Fibroblast of lung (primary cell): ENCODE data around the gene ALDH1L1. TPM values are rescaled to one million over a fixed set of nuclear protein-coding genes. Genes with fewer than 3 reads are reported as not detected.

Source experiments
- DNase-seq, 2 donors: peaks; one replicate each; pipeline versions ENCODE4 v3.0.0 to v3.0.0-alpha.2; 2010; ENCODE audit warnings: low read depth in 2 of 2
- H2AFZ ChIP-seq: 2 replicates; pipeline ENCODE4 v1.5.1; 2012; ENCODE audit warnings: low read length, control low read depth, inconsistent platforms
- H3K27ac ChIP-seq: 2 replicates; pipeline ENCODE4 v1.5.1; 2011; ENCODE audit warnings: low read length, control low read depth; ENCODE audit not compliant: insufficient read depth
- H3K27me3 ChIP-seq: 2 replicates; pipeline ENCODE4 v1.5.1; 2011; ENCODE audit warnings: mild to moderate bottlenecking, low read length; ENCODE audit not compliant: control insufficient read depth, insufficient read depth
- H3K36me3 ChIP-seq: 2 replicates; pipeline ENCODE4 v1.5.1; 2011; ENCODE audit warnings: low read length; ENCODE audit not compliant: control insufficient read depth, insufficient read depth
- H3K4me1 ChIP-seq: 2 replicates; pipeline ENCODE4 v1.5.1; 2011; ENCODE audit warnings: low read length; ENCODE audit not compliant: control insufficient read depth, insufficient read depth; ENCODE audit errors: extremely low read depth
- H3K4me2 ChIP-seq: 2 replicates; pipeline ENCODE4 v1.5.1; 2011; ENCODE audit warnings: low read length, control low read depth; ENCODE audit not compliant: insufficient read depth; ENCODE audit errors: extremely low read depth
- H3K4me3 ChIP-seq, 4 experiments: fragments of 200-600 bp in 1 of 4; sonication (generic) in 1 of 4; replicated peaks in 1 of 4; 2 replicates each; pipeline ENCODE4 v1.5.1; 2011 to 2016; ENCODE audit warnings: low read length in 4 of 4, low read depth in 3 of 4, mild to moderate bottlenecking in 3 of 4, control low read depth in 2 of 4, inconsistent platforms in 1 of 4, mixed read lengths in 1 of 4; ENCODE audit not compliant: insufficient read depth in 1 of 4; ENCODE audit errors: control extremely low read depth in 1 of 4
- H3K79me2 ChIP-seq: 2 replicates; pipeline ENCODE4 v1.5.1; 2012; ENCODE audit warnings: mild to moderate bottlenecking, low read length, inconsistent platforms; ENCODE audit not compliant: control insufficient read depth, insufficient read depth
- H3K9ac ChIP-seq: 2 replicates; pipeline ENCODE4 v1.5.1; 2011; ENCODE audit warnings: mild to moderate bottlenecking, low read length, control low read depth; ENCODE audit not compliant: insufficient read depth
- H3K9me3 ChIP-seq: 2 replicates; pipeline ENCODE4 v1.5.1; 2012; ENCODE audit warnings: low read depth, low read length; ENCODE audit not compliant: control insufficient read depth, insufficient read depth
- H4K20me1 ChIP-seq: 2 replicates; pipeline ENCODE4 v1.5.1; 2011; ENCODE audit warnings: low read length; ENCODE audit not compliant: control insufficient read depth, insufficient read depth; ENCODE audit errors: extremely low read depth
- EZH2 ChIP-seq: IDR thresholded peaks from 2 replicates; pipeline ENCODE4 v1.5.1; 2012; ENCODE audit warnings: low read length, control low read depth, mild to moderate bottlenecking; ENCODE audit errors: missing control alignments
- polyA plus RNA-seq, 2 donors: library from polyadenylated mRNA; depleted of rRNA in 1 of 2; stranded (reverse) in 1 of 2; unstranded in 1 of 2; fragments of >200 nt; gene quantifications; 2 replicates each; pipeline ENCODE4 v1.2.1, GENCODE V29; 2011 to 2012; ENCODE audit warnings: missing spikeins in 1 of 2
- total RNA-seq: library from RNA; depleted of rRNA; stranded (reverse); fragments of >200 nt; gene quantifications from 2 replicates; pipeline ENCODE4 v1.2.1, GENCODE V29; 2014
- TF ChIP-seq, protein P1 (sequence below), 2 donors: IDR thresholded peaks in 1 of 2; conservative IDR thresholded peaks in 1 of 2; 1 replicate in 1 of 2; 2 replicates in 1 of 2; pipeline ENCODE4 v1.5.1; 2011 to 2012; ENCODE audit warnings: low read length in 2 of 2, control low read depth in 1 of 2, inconsistent platforms in 1 of 2, low read depth in 1 of 2, mild to moderate bottlenecking in 1 of 2

The ALDH1L1 gene
- total and polyA plus RNA-seq, 2 donors (not counting 1 experiment from before 2014, with no cell fraction given): not detected

DNA sequence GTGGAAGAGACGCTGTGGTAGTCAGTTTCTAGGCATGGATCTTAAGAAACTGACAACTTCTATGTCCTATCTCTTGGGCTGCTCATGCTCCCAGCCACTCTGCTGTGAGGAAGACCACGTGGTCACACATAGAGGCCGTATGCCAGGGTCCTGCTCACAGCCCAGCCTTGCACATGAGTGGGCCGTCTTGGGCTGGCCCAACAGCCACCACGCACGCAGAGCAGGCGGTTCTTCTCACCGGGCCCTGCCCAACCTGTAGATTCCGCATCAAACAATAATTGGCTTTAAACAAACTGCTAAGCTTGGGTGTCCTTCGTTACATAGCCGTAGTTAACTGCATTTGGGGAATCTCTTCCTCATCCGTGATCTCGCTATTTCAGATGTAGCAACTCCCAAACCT is 122.5 kb downstream of the ALDH1L1 start:
- no peaks in the 10 kb centered on the region for H3K9me3 ChIP-seq
- H3K9ac ChIP-seq: no peak overlapping the region
- H3K79me2 ChIP-seq: no peaks in the 10 kb centered on the region
- no peak overlapping the region for H3K27ac ChIP-seq
- H3K4me1 ChIP-seq: no peaks in the 10 kb centered on the region
- no peak overlapping the region for H3K4me2 ChIP-seq
- no peak overlapping the region for H3K4me3 ChIP-seq
- H3K27me3 ChIP-seq: no peaks in the 10 kb centered on the region
- no peak overlapping the region for H2AFZ ChIP-seq
- H4K20me1 ChIP-seq: no peaks in the 10 kb centered on the region
- no peaks in the 10 kb centered on the region for H3K36me3 ChIP-seq
- no peak for DNase-seq
- TF ChIP-seq EZH2: no peak
- TF ChIP-seq, protein P1, sequence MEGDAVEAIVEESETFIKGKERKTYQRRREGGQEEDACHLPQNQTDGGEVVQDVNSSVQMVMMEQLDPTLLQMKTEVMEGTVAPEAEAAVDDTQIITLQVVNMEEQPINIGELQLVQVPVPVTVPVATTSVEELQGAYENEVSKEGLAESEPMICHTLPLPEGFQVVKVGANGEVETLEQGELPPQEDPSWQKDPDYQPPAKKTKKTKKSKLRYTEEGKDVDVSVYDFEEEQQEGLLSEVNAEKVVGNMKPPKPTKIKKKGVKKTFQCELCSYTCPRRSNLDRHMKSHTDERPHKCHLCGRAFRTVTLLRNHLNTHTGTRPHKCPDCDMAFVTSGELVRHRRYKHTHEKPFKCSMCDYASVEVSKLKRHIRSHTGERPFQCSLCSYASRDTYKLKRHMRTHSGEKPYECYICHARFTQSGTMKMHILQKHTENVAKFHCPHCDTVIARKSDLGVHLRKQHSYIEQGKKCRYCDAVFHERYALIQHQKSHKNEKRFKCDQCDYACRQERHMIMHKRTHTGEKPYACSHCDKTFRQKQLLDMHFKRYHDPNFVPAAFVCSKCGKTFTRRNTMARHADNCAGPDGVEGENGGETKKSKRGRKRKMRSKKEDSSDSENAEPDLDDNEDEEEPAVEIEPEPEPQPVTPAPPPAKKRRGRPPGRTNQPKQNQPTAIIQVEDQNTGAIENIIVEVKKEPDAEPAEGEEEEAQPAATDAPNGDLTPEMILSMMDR (conservative IDR thresholded peaks at IDR 0.05 in 1 of 2, IDR thresholded peaks at IDR 0.05 in 1 of 2; ENCODE audit: low read depth in 1 of 2, low read length in 2 of 2): no peak

DNA sequence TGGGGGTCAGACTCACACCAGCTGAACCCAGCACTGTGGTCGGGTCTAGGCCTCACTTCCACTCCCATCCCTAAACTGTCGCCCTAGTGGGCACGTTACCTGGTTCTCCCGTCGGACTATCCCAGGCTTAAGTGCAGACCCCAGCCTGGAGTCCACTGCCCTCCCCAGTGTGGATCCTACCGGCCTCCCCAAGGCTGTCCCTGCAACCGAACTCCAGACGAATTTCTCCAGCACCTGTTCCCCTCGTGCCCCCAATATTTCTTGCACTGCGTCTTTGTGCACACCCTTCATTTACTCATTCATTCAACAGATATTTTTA is 122.9 kb downstream of the ALDH1L1 start:
- Histone ChIP-seq H3K4me1 (no peaks in the 10 kb centered on the region), H4K20me1 (no peaks in the 10 kb centered on the region), H3K9ac (no peak overlapping the region), H3K4me3 (no peak overlapping the region), H3K27me3 (no peaks in the 10 kb centered on the region), H3K79me2 (no peaks in the 10 kb centered on the region), H3K4me2 (no peak overlapping the region), H3K27ac (no peak overlapping the region), H3K36me3 (no peaks in the 10 kb centered on the region), H3K9me3 (no peaks in the 10 kb centered on the region), H2AFZ (no peak overlapping the region)
- TF ChIP-seq, protein P1 (conservative IDR thresholded peaks at IDR 0.05 in 1 of 2, IDR thresholded peaks at IDR 0.05 in 1 of 2; ENCODE audit: low read depth in 1 of 2, low read length in 2 of 2): no peak
- TF ChIP-seq EZH2: no peak
- no peak for DNase-seq

DNA sequence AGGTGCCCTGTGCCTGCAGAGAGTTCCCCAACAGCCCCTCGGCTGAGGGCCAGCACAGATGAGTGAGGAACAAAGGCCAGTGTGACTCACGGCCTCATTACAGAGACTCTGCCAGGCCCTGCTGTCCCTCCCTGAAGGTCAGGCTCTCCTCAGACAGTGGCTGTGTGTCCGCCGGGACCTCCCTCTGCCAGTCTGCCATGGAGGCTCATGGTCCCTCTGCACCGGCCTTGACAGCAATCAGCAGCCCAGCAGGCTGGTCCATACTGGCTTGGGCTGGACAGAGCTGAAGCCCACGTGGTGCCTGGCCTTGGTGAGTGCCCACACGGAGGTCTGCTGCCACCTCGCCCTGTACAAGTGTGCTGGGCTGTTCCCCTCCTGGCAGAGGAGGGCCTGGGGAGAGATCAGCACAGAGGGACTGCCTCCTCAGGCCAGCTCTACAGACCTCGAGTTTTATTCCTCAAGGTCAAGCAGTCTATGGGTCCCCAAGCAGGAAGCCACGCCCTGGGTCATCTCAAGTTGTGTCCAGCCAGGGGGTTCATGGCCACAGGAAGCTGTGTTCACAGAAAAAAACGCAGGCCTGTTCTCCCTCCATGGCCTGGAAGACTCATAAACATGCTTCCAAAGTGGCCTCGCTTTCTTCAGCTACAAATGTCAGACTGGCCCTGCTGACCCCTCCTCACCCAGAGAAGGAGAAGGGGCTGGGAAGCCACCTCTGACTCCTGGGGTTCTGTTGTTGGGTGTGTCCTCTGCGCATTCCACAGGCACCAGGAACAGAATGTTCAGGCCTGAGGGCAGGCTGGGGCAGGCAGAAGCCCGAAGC is 123.5 kb downstream of the ALDH1L1 start:
- DNase-seq: peak in 1 of 2 donors; percentile 47
- Histone ChIP-seq H3K9me3 (no peaks in the 10 kb centered on the region), H3K4me1 (no peaks in the 10 kb centered on the region), H3K36me3 (no peaks in the 10 kb centered on the region), H2AFZ (no peak overlapping the region), H3K9ac (no peak overlapping the region), H3K4me3 (no peak overlapping the region), H3K27me3 (no peaks in the 10 kb centered on the region), H3K27ac (no peak overlapping the region), H3K4me2 (no peak overlapping the region), H3K79me2 (no peaks in the 10 kb centered on the region), H4K20me1 (no peaks in the 10 kb centered on the region)
- TF ChIP-seq, protein P1 (conservative IDR thresholded peaks at IDR 0.05 in 1 of 2, IDR thresholded peaks at IDR 0.05 in 1 of 2; ENCODE audit: low read depth in 1 of 2, low read length in 2 of 2): no peak
- TF ChIP-seq EZH2: no peak
